SJCRH30 (cell line): ENCODE results near the gene NWD2. TPM values are rescaled to one million over a fixed set of nuclear protein-coding genes. Genes with fewer than 3 reads are reported as not detected.
"Not testable (repeated sequence)": the region's sequence is repeated elsewhere in the genome, so short reads cannot be mapped to it uniquely, and the experiment has no call there.

Source experiments
- DNase-seq, 2 experiments: peaks; one replicate each; pipeline ENCODE4 v3.0.0-alpha.2; 2015 to 2020
- H3K27ac ChIP-seq: fragments of 250-450 bp; sonication (Bioruptor Pico); 2 replicates; pipeline ENCODE4 v1.5.1; 2020; ENCODE audit warnings: mild to moderate bottlenecking, moderate library complexity
- H3K27me3 ChIP-seq: fragments of 250-450 bp; sonication (Bioruptor Pico); 2 replicates; pipeline ENCODE4 v1.5.1; 2020; ENCODE audit warnings: mild to moderate bottlenecking, moderate library complexity
- H3K36me3 ChIP-seq: fragments of 250-450 bp; sonication (Bioruptor Pico); 2 replicates; pipeline ENCODE4 v1.5.1; 2020; ENCODE audit warnings: mild to moderate bottlenecking, moderate library complexity
- H3K4me1 ChIP-seq: fragments of 250-450 bp; sonication (Bioruptor Pico); 2 replicates; pipeline ENCODE4 v1.5.1; 2020; ENCODE audit warnings: mild to moderate bottlenecking, moderate library complexity
- H3K4me3 ChIP-seq: fragments of 250-450 bp; sonication (Bioruptor Pico); 2 replicates; pipeline ENCODE4 v1.5.1; 2020; ENCODE audit warnings: mild to moderate bottlenecking, moderate library complexity
- H3K9me3 ChIP-seq: fragments of 250-450 bp; sonication (Bioruptor Pico); replicated peaks from 2 replicates; pipeline ENCODE4 v1.5.1; 2020; ENCODE audit warnings: mild to moderate bottlenecking, moderate library complexity
- total RNA-seq: library from RNA; depleted of rRNA; stranded (reverse); fragments of >200 nt; shearing (Covaris generic); gene quantifications from 2 replicates; pipeline ENCODE4 v1.2.3, GENCODE V29; 2014

NWD2 gene
- total RNA-seq, 1 experiment from 2014 or later: 0.02 TPM

- Histone ChIP-seq H3K36me3 (no peaks in the 10 kb centered on the region), H3K27me3 (no peaks in the 10 kb centered on the region), H3K4me1 (no peaks in the 10 kb centered on the region), H3K4me3 (no peak overlapping the region), H3K9me3 (no peaks in the 10 kb centered on the region), H3K27ac (no peak overlapping the region)
- DNase-seq: no peak
Measured at GRCh38 chr4:37393889-37394288, 149.3 kb downstream of the NWD2 start.

- DNase-seq: no peak
- Histone ChIP-seq H3K27ac (no peak overlapping the region), H3K4me3 (no peak overlapping the region), H3K27me3 (no peaks in the 10 kb centered on the region), H3K4me1 (no peaks in the 10 kb centered on the region; the same call in 1 of the 2 replicates), H3K9me3 (no peaks in the 10 kb centered on the region), H3K36me3 (no peaks in the 10 kb centered on the region)
Measured at GRCh38 chr4:37397505-37397904, 153.0 kb downstream of the NWD2 start.

DNA sequence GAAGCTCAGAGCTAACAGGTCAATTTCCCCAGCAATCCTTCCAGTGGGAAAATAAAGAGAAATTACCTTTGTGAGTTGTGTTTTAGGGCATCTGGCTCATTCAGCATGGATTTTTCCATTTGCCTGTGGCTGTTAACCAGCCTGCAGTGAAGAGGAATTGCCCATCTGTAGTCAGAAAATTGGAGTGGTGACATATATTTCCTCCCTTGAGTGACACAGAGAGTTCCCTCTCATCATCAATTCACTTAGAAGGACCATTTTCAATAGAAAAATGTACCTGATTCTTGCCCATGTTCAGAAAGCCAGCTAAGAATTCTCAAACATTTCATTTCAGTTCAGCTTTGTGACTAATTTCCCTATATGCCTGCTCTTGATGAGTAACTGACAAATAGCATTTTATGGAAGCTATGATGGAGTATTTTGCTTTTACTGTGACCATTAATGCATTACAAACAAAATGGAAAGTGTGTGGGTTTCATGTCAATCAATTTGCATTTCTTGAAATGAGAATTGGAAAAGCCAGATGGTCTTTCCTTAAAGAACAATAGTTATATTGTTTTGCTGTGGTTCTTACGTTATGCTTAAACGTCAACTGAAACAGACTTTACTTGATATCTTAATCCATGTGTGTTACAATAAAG, 155.8 kb downstream of the NWD2 start:
- H3K36me3 ChIP-seq: no peaks in the 10 kb centered on the region
- no peak for DNase-seq
- H3K9me3 ChIP-seq: no peaks in the 10 kb centered on the region; the same call in 1 of the 2 replicates
- H3K4me1 ChIP-seq: no peaks in the 10 kb centered on the region; the same call in 1 of the 2 replicates
- no peak overlapping the region for H3K4me3 ChIP-seq
- peaks cover 3% of the 10 kb centered on the region; the same call in 1 of the 2 replicates for H3K27me3 ChIP-seq
- H3K27ac ChIP-seq: no peak overlapping the region

- not testable (repeated sequence) for H3K4me1 ChIP-seq, H3K4me3 ChIP-seq, H3K9me3 ChIP-seq, H3K36me3 ChIP-seq, H3K27me3 ChIP-seq, H3K27ac ChIP-seq
- DNase-seq: peak in 1 of 2 experiments; percentile 9
Measured at GRCh38 chr4:37407938-37408826, 163.6 kb downstream of the NWD2 start.

DNA sequence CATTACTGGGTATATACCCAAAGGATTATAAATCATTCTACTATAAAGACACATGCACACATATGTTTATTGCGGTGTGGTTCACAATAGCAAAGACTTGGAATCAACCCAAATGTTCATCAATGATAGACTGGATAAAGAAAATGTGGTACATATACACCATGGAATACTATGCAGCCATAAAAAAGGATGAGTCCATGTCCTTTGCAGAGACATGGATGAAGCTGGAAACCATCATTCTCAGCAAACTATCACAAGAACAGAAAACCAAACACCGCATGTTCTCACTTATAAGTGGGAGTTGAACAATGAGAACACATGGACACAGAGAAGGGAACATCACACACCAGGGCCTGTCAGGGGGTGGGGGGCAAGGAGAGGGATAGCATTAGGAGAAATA, 169.1 kb downstream of the NWD2 start:
- H3K4me3 ChIP-seq, H3K27ac ChIP-seq, H3K27me3 ChIP-seq, DNase-seq, H3K36me3 ChIP-seq, H3K9me3 ChIP-seq, H3K4me1 ChIP-seq: not testable (repeated sequence)

- no peak for DNase-seq
- H3K36me3 ChIP-seq: no peaks in the 10 kb centered on the region
- 0 out of 2 replicates have a peak, but pooled peaks cover 5% of the 10 kb centered on the region for H3K9me3 ChIP-seq
- H3K4me1 ChIP-seq: no peaks in the 10 kb centered on the region
- H3K27me3 ChIP-seq: no peaks in the 10 kb centered on the region; the same call in 1 of the 2 replicates
- no peak overlapping the region for H3K27ac ChIP-seq
- H3K4me3 ChIP-seq: no peak overlapping the region
Measured at GRCh38 chr4:37415845-37416369, 171.4 kb downstream of the NWD2 start.

GRCh38 chr4:37421614-37422013, 177.1 kb downstream of the NWD2 start:
- Histone ChIP-seq H3K27ac (no peak overlapping the region), H3K27me3 (no peaks in the 10 kb centered on the region; the same call in 1 of the 2 replicates), H3K4me1 (no peaks in the 10 kb centered on the region), H3K9me3 (no peaks in the 10 kb centered on the region), H3K4me3 (no peak overlapping the region), H3K36me3 (no peaks in the 10 kb centered on the region)
- DNase-seq: no peak

DNA sequence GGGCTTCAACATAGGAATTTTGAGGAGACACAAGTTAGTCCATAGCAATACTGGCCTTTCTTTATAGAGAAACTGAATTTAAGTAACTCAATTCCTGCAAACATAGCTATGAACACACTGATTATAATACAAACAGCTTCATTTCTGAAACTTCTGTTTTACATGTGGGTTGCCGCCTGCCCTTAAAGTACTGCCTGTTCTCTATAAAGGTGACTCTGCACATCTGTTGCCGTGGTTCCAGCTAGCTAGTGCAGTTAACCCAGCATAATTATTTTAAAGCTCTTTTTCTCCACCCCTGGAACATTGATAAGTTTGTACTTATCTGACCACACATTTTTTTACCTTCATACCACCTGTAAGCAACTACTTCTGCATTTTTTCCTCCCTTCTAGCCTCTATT, 177.6 kb downstream of the NWD2 start:
- Histone ChIP-seq H3K27ac (no peak overlapping the region), H3K36me3 (no peaks in the 10 kb centered on the region), H3K4me1 (no peaks in the 10 kb centered on the region), H3K4me3 (no peak overlapping the region), H3K27me3 (no peaks in the 10 kb centered on the region; the same call in 1 of the 2 replicates), H3K9me3 (no peaks in the 10 kb centered on the region)
- DNase-seq: no peak

DNA sequence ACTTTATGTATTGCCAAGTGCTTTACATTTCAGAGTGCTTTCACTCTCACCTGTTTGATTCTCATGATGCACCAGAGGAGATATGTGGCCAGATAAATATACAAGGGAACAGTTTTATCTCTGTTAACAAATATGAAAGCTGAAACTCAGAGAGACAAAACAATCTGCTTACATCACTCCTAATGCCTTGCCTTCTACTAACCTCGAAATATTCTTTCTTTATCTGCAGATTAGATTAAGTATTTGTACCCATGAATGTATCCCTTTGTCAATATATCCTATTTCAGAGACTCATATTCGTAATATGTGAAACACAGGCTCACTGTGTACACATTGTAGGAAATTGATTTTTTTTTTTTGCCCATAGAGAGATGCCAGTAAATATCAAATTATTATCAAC, 178.1 kb downstream of the NWD2 start:
- no peaks in the 10 kb centered on the region; the same call in 1 of the 2 replicates for H3K27me3 ChIP-seq
- H3K4me1 ChIP-seq: no peaks in the 10 kb centered on the region
- no peaks in the 10 kb centered on the region for H3K36me3 ChIP-seq
- DNase-seq: no peak
- no peak overlapping the region for H3K27ac ChIP-seq
- no peak overlapping the region for H3K4me3 ChIP-seq
- no peaks in the 10 kb centered on the region for H3K9me3 ChIP-seq

DNA sequence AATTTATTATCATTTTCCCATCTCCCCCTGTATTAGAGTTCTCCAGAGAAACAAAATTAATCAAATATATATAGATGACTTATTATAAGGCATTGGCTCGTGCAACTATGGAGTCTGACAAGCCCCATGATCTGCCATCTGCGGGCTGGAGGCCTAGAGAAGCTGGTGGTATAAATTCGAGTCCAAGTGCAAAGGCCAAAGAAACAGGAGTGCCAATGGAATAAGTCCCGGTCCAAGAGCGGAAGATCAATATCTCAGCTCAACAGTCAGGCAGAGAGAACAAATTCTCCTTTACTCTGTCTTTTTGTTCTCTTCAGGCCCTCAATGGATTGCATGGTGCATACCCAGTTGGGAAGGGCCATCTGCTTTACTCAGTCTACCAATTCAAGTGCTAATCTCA, 178.8 kb downstream of the NWD2 start:
- DNase-seq: no peak
- Histone ChIP-seq H3K9me3 (no peaks in the 10 kb centered on the region), H3K4me3 (no peak overlapping the region), H3K27ac (no peak overlapping the region), H3K36me3 (no peaks in the 10 kb centered on the region), H3K27me3 (no peaks in the 10 kb centered on the region), H3K4me1 (no peaks in the 10 kb centered on the region)

DNA sequence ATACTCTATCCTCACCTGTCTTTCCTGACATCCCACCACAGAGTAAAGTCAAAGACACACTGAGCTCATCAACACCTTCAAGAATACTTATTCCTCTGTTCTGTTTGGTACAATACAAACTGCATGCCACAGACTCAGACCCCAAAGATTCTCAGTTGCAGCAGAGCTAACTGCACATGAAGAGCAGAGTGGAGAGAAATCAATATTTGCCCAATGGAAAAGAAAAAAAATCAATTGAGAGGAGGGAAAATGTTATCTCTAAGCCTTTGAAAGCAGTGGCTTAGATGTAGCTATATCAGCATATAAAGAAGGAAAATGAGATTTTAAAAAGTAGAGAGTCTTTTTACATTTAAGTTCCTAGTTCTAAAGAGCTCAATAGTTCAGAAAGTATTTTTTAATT, 180.2 kb downstream of the NWD2 start:
- Histone ChIP-seq H3K36me3 (no peaks in the 10 kb centered on the region), H3K27me3 (no peaks in the 10 kb centered on the region), H3K4me1 (no peaks in the 10 kb centered on the region), H3K4me3 (no peak overlapping the region), H3K9me3 (no peaks in the 10 kb centered on the region), H3K27ac (no peak overlapping the region)
- DNase-seq: no peak

DNA sequence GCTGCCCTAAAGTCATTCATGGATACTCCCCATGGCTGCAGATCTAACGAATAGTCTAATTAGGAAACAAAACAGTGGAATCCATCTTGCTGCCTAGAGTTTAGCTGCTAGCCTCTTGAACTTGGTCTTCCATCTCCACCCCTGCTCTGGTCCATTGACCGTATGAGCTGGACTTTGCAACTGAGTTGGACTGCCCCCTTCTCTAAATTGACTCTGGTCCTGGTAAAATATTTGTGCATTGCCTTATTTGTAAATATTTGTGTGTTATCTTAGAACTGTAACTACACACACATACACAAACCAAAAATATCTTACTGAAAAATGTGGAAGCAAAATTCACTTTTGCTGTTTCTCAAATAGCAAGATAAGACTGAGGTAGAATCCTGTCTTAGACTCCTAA, 181.3 kb downstream of the NWD2 start:
- DNase-seq: no peak
- no peaks in the 10 kb centered on the region for H3K9me3 ChIP-seq
- no peaks in the 10 kb centered on the region for H3K36me3 ChIP-seq
- H3K4me1 ChIP-seq: peaks cover 7% of the 10 kb centered on the region
- no peak overlapping the region for H3K4me3 ChIP-seq
- no peak overlapping the region for H3K27ac ChIP-seq
- H3K27me3 ChIP-seq: no peaks in the 10 kb centered on the region

DNA sequence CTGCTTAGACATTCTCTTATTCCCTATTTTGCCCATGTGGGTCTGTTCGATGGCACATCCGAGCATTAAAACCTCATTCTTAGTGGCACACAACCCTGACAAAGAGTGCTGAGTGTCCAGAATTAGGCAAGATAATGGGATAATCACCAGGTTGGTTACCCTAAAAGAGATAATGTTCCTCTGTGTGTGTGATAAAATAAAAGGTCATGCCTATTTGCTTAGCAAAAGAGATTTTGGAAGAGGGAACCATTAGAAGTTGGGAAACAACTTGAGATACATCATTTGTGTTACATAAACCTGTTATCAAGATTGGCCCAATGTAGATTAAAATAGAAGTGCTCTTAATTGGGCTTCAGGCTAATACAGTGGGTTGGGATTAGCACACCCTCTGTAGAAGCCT, 182.7 kb downstream of the NWD2 start:
- no peaks in the 10 kb centered on the region for H3K27me3 ChIP-seq
- H3K4me3 ChIP-seq: no peak overlapping the region

DNA sequence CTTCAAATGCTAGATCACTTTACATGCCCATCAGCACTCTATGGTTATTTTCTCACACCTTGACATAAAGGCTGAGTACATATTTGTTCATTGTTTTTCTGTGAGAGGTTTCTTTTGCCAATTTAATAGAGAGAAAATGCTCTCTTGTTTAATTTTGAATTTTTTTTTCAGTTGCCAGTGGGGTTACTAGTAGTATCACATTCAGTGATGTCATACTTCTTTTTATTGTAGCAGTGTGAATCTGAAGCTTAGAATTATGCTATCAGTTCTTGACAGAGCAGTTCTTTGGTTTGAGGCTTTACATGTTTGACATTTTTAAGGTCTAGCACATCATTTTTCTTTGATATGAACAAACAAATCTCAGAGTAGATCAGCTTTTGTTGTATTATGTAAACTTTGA, 185.4 kb downstream of the NWD2 start:
- H3K27ac ChIP-seq: no peak overlapping the region
- no peak for DNase-seq
- H3K4me1 ChIP-seq: peaks cover 9% of the 10 kb centered on the region
- H3K9me3 ChIP-seq: no peaks in the 10 kb centered on the region
- no peaks in the 10 kb centered on the region for H3K27me3 ChIP-seq
- no peak overlapping the region for H3K4me3 ChIP-seq
- H3K36me3 ChIP-seq: no peaks in the 10 kb centered on the region

More for the DNA sequence above, 182.7 kb downstream of the NWD2 start:
- DNase-seq: no peak
- Histone ChIP-seq H3K36me3 (no peaks in the 10 kb centered on the region), H3K9me3 (no peaks in the 10 kb centered on the region), H3K4me1 (peaks cover 9% of the 10 kb centered on the region), H3K27ac (no peak overlapping the region)

DNA sequence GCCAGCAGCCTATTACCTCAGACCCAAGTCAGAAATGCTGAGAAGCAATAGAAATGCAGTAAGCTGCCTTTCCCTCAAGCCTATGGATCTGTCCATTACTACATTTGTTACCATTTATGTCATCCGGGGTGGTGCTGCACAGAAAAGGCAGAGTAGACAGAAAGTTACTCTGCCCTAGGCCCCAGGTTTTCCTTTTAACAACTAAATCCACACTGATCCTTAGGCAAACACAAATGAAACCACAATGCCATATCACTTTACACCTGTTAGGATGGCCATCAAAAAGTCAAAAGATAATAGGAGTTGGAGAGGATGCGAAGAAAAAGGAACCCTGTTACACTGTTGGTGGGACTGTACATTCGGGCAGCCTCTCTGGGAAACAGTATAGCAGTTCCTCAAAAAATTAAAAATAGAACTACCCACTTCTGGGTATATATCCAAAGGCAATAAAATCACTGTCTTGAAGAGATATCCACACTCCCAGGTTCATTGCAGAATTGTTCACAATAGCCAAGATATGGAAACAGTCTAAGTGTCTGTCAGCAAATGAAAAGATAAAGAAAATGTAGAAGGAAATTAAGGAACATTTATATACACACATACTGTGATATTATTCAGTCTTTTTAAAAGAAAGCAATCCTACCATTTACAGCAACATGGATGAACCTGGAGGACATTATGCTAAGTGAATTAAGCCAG, 186.3 kb downstream of the NWD2 start:
- Histone ChIP-seq H3K27me3 (peaks cover 3% of the 10 kb centered on the region; the same call in 1 of the 2 replicates), H3K27ac (no peak overlapping the region), H3K4me1 (peaks cover 9% of the 10 kb centered on the region), H3K4me3 (no peak overlapping the region), H3K36me3 (no peaks in the 10 kb centered on the region), H3K9me3 (no peaks in the 10 kb centered on the region)
- DNase-seq: peak in 1 of 2 experiments; percentile 57
